ENCODE results near the gene EFNA5.

Gene EFNA5

DNA sequence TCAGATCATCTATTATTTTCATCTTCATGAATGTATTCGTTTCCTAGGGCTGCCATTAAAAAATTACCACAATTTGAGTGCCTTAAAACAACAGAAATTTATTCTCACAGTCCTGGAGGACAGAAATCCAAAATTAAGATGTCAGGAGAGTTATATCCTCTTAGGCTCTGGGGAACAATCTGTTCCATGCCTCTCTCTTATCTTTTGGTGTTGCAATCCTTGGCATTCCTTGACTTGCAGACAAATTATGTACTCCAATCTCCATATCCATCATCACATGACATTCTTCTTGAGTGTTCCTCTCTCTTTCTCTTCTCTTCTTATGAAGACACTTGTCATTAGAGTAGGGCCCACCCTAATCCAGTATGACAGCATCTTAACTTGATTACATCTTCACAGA, 339.4 kb downstream of the EFNA5 start:
- no peak for DNase-seq
- no peak for TF ChIP-seq GATA1 (IDR thresholded peaks at IDR 0.05; ENCODE audit: low read depth, low read length)
- TF ChIP-seq POLR2A (IDR thresholded peaks at IDR 0.05; ENCODE audit: low read length), result no peak

DNA sequence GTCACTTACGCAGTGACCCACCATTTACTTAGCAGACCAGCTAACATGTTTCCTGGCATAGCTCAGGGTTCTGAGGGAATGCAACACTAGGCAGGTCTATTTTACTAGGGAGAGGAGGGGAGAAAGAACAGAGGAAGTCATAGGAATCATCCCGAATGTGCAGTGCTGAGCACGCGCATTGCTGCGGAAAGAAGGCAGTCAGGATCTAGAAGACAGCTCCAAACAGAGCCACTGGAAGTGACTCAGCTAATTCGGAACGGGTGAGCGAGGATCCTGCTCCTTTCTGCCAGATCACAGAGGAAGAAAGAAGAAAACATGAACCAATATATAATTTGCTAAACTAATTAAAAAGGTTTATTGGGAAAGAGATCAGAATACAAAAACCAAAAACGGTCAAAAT, 339.8 kb downstream of the EFNA5 start:
- TF ChIP-seq POLR2A (IDR thresholded peaks at IDR 0.05; ENCODE audit: low read length), result no peak
- TF ChIP-seq GATA1 (IDR thresholded peaks at IDR 0.05; ENCODE audit: low read depth, low read length), result no peak
- no peak for DNase-seq

DNA sequence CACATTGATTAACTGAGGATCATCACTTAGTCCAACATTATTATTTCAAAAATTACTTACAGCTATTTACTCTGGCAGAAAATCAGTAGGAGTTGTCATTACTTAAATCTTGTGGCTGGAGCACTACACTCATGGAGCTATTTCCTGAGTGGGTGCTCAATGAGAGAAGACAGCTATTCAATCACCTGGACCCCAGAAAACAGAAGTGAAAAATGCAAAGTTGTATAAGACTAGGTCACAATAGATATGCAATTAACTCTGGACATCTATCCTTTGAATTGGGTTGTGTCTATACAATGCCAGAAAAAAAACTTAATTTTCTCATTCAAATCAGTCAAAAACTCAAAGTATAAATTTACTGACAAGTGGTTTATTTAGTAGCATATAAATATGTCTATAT, 340.9 kb downstream of the EFNA5 start:
- no peak for DNase-seq
- no peak for TF ChIP-seq GATA1 (IDR thresholded peaks at IDR 0.05; ENCODE audit: low read depth, low read length)
- no peak for TF ChIP-seq POLR2A (IDR thresholded peaks at IDR 0.05; ENCODE audit: low read length)

Measured in erythroblast (primary cell).